Left ventricle myocardium superior (tissue), 1 donor: ENCODE results near the gene LEMD3. TPM values are rescaled to one million over a fixed set of nuclear protein-coding genes. Genes with fewer than 3 reads are reported as not detected.
A peak's percentile ranks its signal among the peaks of the same experiment; 100 is the strongest.

Source experiments
- ATAC-seq: fragments of 200-7000 bp; cut with Tn5 transposase; one replicate; pipeline ENCODE4 v1.9.1; 2020; ENCODE audit warnings: mild to moderate bottlenecking, moderate library complexity
- DNase-seq: peaks from one replicate; pipeline ENCODE4 v3.0.0-alpha.2; 2020
- intact Hi-C: fragments of 100-400 bp; cut with micrococcal nuclease; formaldehyde crosslinking; loops from one replicate; pipeline ENCODE4 v1.11.0; 2022
- long read RNA-seq: library from polyadenylated mRNA; unstranded; transcript quantifications from one replicate; pipeline ENCODE4 v2.0.0, GENCODE V29; 2021
- total RNA-seq: library from RNA; stranded (reverse); fragmentation: NEBNext Ultra II Directional; extraction: Animal tissue kit (Norgen Biotek cat#: 25700); gene quantifications from one replicate; pipeline ENCODE4 v1.2.1, GENCODE V29; 2021
- donor health status: DM: no; HTN: yes; CAD: no; lungs with severe emphysema.

LEMD3 gene
- total RNA-seq: 16.8 TPM
- long read RNA-seq, full-length matches to known transcripts: 17 of 20 reads
- long read RNA-seq, partial matches to known transcripts: 1 of 20 reads
- long read RNA-seq, other reads (novel, unspliced or antisense): 2 of 20 reads

DNA sequence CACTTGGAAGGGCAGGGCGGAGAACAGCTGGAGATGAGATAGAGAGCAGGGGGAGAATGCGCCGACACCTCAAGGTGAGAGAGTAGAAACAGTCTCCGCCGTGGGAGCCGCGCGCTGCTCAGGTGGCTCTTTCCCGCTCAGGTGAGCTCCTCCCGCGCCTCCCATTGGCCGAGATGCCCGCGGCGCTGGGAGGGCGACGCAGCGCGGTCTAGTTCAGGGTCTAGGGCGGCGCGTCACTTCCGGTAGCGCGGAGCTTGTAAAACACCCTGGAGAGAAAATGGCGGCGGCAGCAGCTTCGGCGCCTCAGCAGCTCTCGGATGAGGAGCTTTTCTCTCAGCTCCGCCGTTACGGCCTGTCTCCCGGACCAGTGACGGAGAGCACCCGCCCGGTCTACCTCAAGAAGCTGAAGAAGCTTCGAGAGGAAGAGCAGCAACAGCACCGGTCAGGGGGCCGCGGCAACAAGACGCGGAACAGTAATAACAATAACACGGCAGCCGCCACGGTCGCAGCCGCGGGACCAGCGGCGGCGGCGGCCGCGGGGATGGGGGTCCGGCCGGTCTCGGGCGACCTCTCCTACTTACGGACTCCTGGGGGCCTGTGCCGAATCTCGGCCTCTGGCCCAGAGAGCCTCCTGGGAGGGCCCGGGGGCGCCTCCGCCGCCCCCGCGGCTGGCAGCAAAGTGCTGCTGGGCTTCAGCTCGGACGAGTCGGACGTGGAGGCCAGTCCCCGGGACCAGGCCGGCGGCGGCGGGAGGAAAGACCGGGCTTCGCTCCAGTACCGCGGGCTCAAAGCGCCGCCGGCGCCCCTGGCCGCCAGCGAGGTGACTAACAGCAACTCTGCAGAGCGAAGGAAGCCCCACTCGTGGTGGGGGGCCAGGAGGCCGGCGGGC lies at the start of gene LEMD3:
Gene LEMD3 (plus strand): TSS at position 264 of the 889 bp plus-strand sequence. CDS start 14 bp downstream, at position 278.
- DNase-seq (peak; percentile 97), ATAC-seq (peak; percentile 98)
- intact Hi-C loops: no loop called here

- DNase-seq (peak; percentile 33), ATAC-seq (peak; percentile 19)
- intact Hi-C loops: no loop called here
Measured at GRCh38 chr12:65121049-65121955, 48.1 kb upstream of the LEMD3 start, which contains the start of gene WIF1. Gene WIF1, minus strand, starts transcription at chr12:65121305. Its CDS starts 114 bp downstream, at chr12:65121191.

DNA sequence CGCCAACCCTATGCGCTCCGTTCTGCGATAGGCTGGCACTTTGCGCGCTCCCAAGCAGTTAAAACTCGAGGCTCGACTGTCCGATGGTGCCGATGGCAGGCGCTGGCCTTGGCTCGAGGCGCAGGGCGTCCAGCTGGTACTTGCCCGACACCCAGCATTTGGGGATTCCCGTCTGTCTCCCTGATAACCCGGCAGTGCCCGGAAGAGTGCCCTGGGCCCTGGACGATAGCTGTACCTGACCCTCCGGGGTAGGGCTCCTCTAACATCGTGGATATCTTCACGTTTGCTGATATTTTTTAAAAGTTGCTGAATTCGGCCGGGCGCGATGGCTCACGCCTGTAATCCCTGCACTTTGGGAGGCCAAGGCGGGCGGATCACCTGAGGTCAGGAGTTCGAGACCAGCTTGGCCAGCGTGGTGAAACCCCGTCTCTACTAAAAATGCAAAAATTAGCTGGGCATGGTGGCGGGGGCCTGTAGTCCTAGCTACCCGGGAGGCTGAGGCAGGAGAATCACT lies 47.4 kb upstream of the LEMD3 start:
- ATAC-seq (no peak), DNase-seq (peak; percentile 25)
- intact Hi-C loops: no loop called here

- ATAC-seq: no peak
- intact Hi-C loops: no loop called here
- DNase-seq: no peak
Measured at GRCh38 chr12:65122703-65123102, 46.7 kb upstream of the LEMD3 start.

DNA sequence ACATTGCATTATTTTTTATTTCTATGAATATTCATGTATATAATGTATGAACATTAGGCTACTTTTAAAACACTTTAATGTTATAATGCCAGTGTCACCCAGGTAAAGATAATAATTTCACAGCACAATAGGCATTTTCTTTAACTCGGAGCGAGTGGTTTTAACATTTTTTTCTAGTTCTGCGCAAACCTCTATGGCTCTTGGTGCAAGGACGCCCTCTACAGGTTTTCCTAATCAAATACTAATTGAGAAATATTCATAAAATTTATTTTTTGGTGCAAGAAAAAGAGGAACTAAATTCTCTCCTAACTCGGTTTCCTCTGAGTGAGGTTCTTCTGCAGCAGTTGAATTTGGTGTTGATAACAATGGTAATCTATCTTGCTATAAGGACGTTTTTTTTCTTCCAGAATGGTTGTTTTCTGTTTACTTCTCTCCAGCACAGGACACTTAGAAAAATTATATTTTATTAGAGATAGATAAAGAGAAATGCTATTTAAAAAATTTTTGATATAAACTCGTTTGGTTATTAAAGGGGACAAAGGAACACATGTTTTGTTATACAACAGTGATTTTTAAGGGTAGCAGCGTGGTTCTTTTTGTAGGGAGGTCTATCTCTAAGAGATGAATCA lies 45.8 kb upstream of the LEMD3 start:
- intact Hi-C loops: no loop called here

DNA sequence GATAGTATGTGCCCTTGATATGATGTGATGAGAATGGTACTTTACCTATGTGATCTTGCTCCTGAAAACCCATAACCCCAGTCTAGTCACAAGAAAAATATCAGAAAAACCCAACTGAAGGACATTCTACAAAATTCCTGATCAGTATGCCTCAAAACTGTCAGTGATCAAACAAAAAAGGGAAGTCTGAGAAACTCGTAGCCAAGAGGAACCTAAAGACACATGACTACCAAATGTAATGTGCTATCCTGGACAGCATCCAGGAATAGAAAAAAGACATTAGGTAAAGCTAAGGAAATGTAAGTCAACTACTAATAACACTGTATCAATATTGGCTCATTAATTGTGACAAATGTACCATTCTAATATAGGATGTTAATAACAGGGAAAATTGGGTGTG lies 44.1 kb upstream of the LEMD3 start:
- DNase-seq: no peak
- no peak for ATAC-seq
- intact Hi-C loops: no loop called here

More for the DNA sequence above, 45.8 kb upstream of the LEMD3 start:
- no peak for DNase-seq
- no peak for ATAC-seq

DNA sequence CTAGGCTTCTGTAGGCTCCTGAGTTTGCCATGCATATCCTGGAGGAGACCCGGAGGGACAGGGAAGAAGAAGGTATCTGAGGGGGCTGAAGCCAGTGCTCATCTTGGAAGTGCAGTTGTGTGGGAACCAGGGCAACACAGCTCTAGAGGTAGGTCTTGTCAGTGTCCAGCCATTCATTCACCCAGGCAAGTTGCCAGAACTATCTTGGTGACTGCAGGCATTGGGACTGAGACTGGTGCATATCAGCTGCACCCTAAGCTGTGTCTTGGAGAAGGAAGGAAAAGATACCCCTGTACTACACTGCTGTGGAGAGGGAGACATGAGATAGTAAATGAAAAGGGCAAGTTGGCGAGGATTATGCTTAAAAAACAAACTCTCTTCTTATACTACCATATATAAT lies 43.4 kb upstream of the LEMD3 start:
- ATAC-seq: no peak
- no peak for DNase-seq
- intact Hi-C loops: no loop called here

- ATAC-seq: no peak
- DNase-seq: no peak
- intact Hi-C loops: no loop called here
Measured at GRCh38 chr12:65126482-65126881, 42.9 kb upstream of the LEMD3 start.

DNA sequence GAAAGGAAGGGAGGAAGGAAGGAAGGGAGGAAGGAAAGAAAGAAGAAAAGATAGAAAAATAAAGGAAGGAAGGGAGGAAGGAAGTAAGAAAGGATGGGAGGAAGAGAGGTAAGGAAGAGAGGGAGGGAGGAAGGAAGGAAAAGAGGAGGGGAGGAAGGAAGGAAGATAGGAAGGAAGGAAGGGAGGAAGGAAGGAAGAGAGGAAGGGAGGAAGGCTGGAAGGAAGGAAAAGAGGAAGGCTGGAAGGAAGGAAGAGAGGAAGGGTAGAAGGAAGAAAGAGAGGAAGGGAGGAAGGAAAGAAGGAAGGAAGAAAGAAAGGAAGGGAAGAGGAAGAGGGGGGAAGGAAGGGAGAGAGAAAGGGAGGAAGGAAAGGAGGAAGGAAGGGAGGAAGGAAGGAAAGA lies 35.5 kb upstream of the LEMD3 start:
- intact Hi-C loops: no loop called here
- no peak for ATAC-seq
- no peak for DNase-seq

GRCh38 chr12:65139389-65139788 lies 30.0 kb upstream of the LEMD3 start:
- no peak for ATAC-seq
- intact Hi-C loops: no loop called here
- no peak for DNase-seq

DNA sequence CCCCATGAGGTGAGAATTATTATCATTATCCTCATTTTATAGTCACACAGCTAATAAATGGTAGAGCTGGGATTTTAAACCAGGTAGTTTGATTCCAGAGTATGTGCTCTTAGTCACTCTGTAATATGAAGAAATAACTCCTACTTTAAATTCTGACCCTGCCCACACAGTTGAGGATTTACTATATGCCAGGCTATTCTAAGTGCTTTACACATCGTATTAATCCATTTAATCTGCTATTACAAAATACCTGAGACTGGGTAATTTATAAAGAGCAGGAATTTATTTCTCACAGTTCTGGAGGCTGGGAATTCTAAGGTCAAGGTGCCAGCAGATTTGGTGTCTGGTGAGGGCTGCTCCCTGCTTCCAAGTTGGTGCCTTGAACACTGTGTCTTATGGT lies 28.6 kb upstream of the LEMD3 start:
- intact Hi-C loops: no loop called here
- no peak for DNase-seq
- ATAC-seq: no peak

GRCh38 chr12:65147312-65147905 lies 22.0 kb upstream of the LEMD3 start:
- intact Hi-C loops: no loop called here
- ATAC-seq (no peak), DNase-seq (no peak)

DNA sequence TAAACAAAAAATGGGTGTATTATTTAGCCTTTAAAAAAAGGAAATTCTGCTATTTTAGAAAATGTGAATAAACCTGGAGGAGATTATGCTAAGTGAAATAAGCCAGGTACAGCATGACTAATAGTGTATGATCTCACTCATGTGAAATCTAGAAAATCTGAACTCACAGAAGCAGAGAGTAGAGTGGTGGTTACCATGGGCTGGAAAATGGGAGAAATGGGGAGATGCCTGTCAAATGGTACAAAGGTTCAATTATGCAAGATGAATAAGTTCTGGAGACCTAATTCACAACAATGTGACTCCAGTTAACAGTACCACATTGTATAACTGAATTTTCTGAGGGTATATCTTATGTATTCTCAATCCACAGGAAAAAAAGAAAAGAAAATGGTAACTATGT lies 17.4 kb upstream of the LEMD3 start:
- intact Hi-C loops: no loop called here
- no peak for ATAC-seq

DNA sequence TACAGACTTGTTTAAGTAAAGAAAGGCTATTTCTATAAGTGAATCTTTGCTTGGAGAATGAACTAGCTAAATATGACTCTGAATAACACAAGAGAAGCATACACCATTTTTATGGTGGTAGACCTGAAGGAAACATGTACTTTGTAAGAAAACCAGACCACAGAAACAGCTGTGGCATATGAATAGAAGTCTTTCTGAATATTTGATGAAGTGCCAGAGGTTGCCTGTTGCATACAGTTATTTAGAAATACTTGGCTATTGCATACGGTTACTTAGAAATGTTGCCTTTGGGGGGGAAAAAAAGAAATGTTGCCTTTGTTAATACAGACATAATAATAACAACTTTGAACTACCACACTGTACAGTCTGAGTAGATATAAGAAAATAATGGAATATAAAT lies 16.8 kb upstream of the LEMD3 start:
- intact Hi-C loops: no loop called here
- no peak for DNase-seq
- ATAC-seq: no peak

More for the DNA sequence above, 17.4 kb upstream of the LEMD3 start:
- DNase-seq: no peak

- DNase-seq (no peak), ATAC-seq (no peak)
- intact Hi-C loops: no loop called here
Measured at GRCh38 chr12:65155784-65156183, 13.6 kb upstream of the LEMD3 start.

DNA sequence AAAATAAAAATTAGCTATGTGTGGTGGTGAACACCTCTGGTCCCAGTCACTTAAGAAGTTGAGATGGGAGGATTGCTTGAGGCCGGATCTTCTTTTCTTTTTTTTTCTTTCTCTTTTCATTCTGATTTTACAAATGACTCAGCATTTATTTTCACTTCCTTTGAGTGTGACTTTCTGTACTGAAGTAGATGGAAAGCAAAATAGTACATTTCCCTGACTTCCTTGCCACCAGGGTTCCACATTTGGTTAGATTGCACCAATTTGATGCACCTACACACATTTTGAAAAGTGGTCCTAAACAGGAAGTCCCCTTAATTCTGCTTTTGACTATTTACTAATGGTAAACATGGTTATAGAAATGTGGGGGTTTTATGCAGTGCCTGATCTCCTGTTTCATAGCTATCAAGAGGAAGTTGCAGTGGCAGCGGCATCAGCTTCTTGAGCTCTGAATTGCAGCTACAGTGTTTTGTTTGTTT lies 13.0 kb upstream of the LEMD3 start:
- intact Hi-C loops: no loop called here
- ATAC-seq: no peak
- DNase-seq: no peak

DNA sequence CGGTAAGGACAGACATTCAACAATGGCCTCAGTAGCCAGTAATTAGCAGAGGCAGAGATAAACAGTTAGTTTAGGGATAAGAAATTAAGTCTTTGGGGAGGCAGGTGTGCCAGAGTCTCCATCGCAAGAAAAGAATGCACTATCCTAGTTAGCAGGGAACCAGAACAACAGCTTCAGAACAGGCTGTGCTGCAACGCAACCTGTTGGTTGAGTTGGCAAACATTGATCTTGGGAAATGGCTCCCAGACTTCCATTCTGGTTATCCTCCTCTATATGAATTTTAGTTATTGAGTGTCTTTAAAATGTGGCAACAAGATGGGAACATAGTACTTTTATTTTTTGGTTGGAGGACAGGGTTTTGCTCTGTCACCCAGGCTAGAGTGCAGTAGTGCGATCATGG lies 12.3 kb upstream of the LEMD3 start:
- intact Hi-C loops: no loop called here
- DNase-seq (no peak), ATAC-seq (no peak)

- no peak for ATAC-seq
- intact Hi-C loops: no loop called here
- DNase-seq: no peak
Measured at GRCh38 chr12:65162609-65163008, 6.8 kb upstream of the LEMD3 start.

- DNase-seq: no peak
- intact Hi-C loops: no loop called here
- ATAC-seq: no peak
Measured at GRCh38 chr12:65164244-65164643, 5.1 kb upstream of the LEMD3 start.
